Trophoblast cell (in vitro differentiated cells and primary cell): Measurements from ENCODE around the gene UST.
A peak's percentile ranks its signal among the peaks of the same experiment; 100 is the strongest.

ENCODE experiments used
- DNase-seq, 2 donors: peaks; one replicate each; pipeline ENCODE4 v3.0.0-alpha.2; 2016
- H2AFZ ChIP-seq: 2 replicates; pipeline ENCODE4 v1.6.1; 2013; ENCODE audit warnings: low read length, moderate library complexity, mild to moderate bottlenecking; ENCODE audit not compliant: insufficient read depth, poor library complexity
- H2AK5ac ChIP-seq: 2 replicates; pipeline ENCODE4 v1.6.1; 2013; ENCODE audit warnings: mild to moderate bottlenecking, low read length
- H2BK120ac ChIP-seq: 2 replicates; pipeline ENCODE4 v1.6.1; 2013; ENCODE audit warnings: low read length, mild to moderate bottlenecking, moderate library complexity; ENCODE audit not compliant: insufficient read depth, poor library complexity
- H2BK12ac ChIP-seq: 2 replicates; pipeline ENCODE4 v1.6.1; 2013; ENCODE audit warnings: mild to moderate bottlenecking, low read length, moderate library complexity
- H2BK5ac ChIP-seq: 2 replicates; pipeline ENCODE4 v1.6.1; 2013; ENCODE audit warnings: low read length, low read depth, moderate library complexity, mild to moderate bottlenecking; ENCODE audit not compliant: poor library complexity
- H3K14ac ChIP-seq: 2 replicates; pipeline ENCODE4 v1.6.1; 2013; ENCODE audit warnings: mild to moderate bottlenecking, low read length
- H3K18ac ChIP-seq: 2 replicates; pipeline ENCODE4 v1.6.1; 2013; ENCODE audit warnings: mild to moderate bottlenecking, low read length
- H3K23ac ChIP-seq: 2 replicates; pipeline ENCODE4 v1.6.1; 2013; ENCODE audit warnings: low read length
- H3K27ac ChIP-seq: 2 replicates; pipeline ENCODE4 v1.5.1; 2013; ENCODE audit warnings: low read depth, mild to moderate bottlenecking, inconsistent platforms, low read length, moderate library complexity
- H3K27me3 ChIP-seq: 2 replicates; pipeline ENCODE4 v1.6.1; 2013; ENCODE audit warnings: inconsistent platforms, mild to moderate bottlenecking, low read length, moderate library complexity; ENCODE audit not compliant: insufficient read depth
- H3K36me3 ChIP-seq, 2 experiments: 1 replicate in 1 of 2; 2 replicates in 1 of 2; pipeline ENCODE4 v1.6.1; 2013; ENCODE audit warnings: low read length in 2 of 2, mild to moderate bottlenecking in 2 of 2, moderate library complexity in 1 of 2; ENCODE audit not compliant: insufficient read depth in 2 of 2, control insufficient read depth in 1 of 2
- H3K4ac ChIP-seq: 2 replicates; pipeline ENCODE4 v1.6.1; 2013; ENCODE audit warnings: low read depth, mild to moderate bottlenecking, low read length, moderate library complexity
- H3K4me1 ChIP-seq, 2 experiments: 1 replicate in 1 of 2; 2 replicates in 1 of 2; pipeline ENCODE4 v1.6.1; 2013; ENCODE audit warnings: low read length in 2 of 2, mild to moderate bottlenecking in 2 of 2, moderate library complexity in 1 of 2; ENCODE audit not compliant: insufficient read depth in 2 of 2, control insufficient read depth in 1 of 2
- H3K4me2 ChIP-seq: 2 replicates; pipeline ENCODE4 v1.6.1; 2013; ENCODE audit warnings: inconsistent platforms, mild to moderate bottlenecking, low read length, moderate library complexity
- H3K4me3 ChIP-seq: 2 replicates; pipeline ENCODE4 v1.5.1; 2013; ENCODE audit warnings: mild to moderate bottlenecking, low read depth, low read length, inconsistent platforms
- H3K79me1 ChIP-seq: one replicate; pipeline ENCODE4 v1.6.1; 2013; ENCODE audit warnings: low read length
- H3K79me2 ChIP-seq: 2 replicates; pipeline ENCODE4 v1.6.1; 2013; ENCODE audit warnings: low read length, mild to moderate bottlenecking; ENCODE audit not compliant: control insufficient read depth, insufficient read depth, poor library complexity
- H3K9ac ChIP-seq: 2 replicates; pipeline ENCODE4 v1.6.1; 2013; ENCODE audit warnings: mild to moderate bottlenecking, low read length
- H3K9me3 ChIP-seq: 2 replicates; pipeline ENCODE4 v1.6.1; 2013; ENCODE audit warnings: low read depth, mild to moderate bottlenecking, control low read depth, inconsistent platforms, low read length; ENCODE audit not compliant: insufficient read depth
- H4K12ac ChIP-seq: 2 replicates; pipeline ENCODE4 v1.6.1; 2013; ENCODE audit warnings: low read depth, mild to moderate bottlenecking, low read length, moderate library complexity
- H4K8ac ChIP-seq: 2 replicates; pipeline ENCODE4 v1.6.1; 2013; ENCODE audit warnings: low read depth, mild to moderate bottlenecking, low read length, moderate library complexity
- H4K91ac ChIP-seq: one replicate; pipeline ENCODE4 v1.6.1; 2013; ENCODE audit warnings: low read depth, mild to moderate bottlenecking, low read length, moderate library complexity
- WGBS: extraction: QIAGEN DNeasy Blood & Tissue Kit; methylation state at CpG from one replicate; pipeline ENCODE4 v1.1.7; 2013; ENCODE audit warnings: missing lambda C conversion rate; ENCODE audit not compliant: insufficient read length, insufficient coverage; ENCODE audit errors: extremely low coverage; 5-methylcytosine and 5-hydroxymethylcytosine counted together

The UST gene

DNA sequence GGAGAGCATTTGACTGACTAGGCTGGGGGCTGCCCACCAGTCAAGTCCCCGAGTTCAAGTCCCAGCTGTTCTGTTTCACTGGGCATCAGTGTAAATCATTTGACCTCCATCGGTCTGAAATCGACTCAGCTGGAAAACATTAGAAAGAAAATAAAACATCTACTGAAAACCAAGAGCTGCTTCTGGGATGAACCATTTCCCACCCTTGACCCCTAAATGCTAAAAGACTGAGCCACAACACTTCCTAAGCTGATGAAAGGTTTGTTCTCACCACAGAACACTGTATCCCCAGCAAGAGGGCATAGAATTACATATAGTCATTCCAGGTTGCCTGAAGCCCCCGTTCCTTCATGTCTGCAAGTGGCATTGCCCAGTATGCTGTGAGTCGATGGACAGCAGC lies 333.7 kb downstream of the UST start:
- peaks cover 7 to 18% of the 10 kb centered on the region in 2 experiments for H3K4me1 ChIP-seq
- peak overlapping the region; percentile 47 for H4K12ac ChIP-seq
- no peaks in the 10 kb centered on the region for H3K27me3 ChIP-seq
- peak overlapping the region; percentile 39 for H3K18ac ChIP-seq
- no peak overlapping the region for H2BK5ac ChIP-seq
- H3K4me3 ChIP-seq = no peak overlapping the region
- no peaks in the 10 kb centered on the region for H3K9me3 ChIP-seq
- peak overlapping the region; percentile 33 for H2BK12ac ChIP-seq
- no peaks in the 10 kb centered on the region for H3K79me2 ChIP-seq
- peak overlapping the region; percentile 72 for H4K91ac ChIP-seq
- peak overlapping the region; percentile 62 for H3K27ac ChIP-seq
- no CpG with 5 or more reads among the region's 5 CpGs for WGBS
- peak overlapping the region; percentile 15 for H3K4ac ChIP-seq
- no peak overlapping the region for H4K8ac ChIP-seq
- H3K4me2 ChIP-seq = no peak overlapping the region
- H3K79me1 ChIP-seq = peaks cover 3% of the 10 kb centered on the region
- no peak overlapping the region for H2AK5ac ChIP-seq
- no peak for DNase-seq
- no peak overlapping the region for H3K9ac ChIP-seq
- H2BK120ac ChIP-seq = peak overlapping the region; percentile 56
- H3K23ac ChIP-seq = no peak overlapping the region
- H3K36me3 ChIP-seq = no peaks in the 10 kb centered on the region
- H2AFZ ChIP-seq = no peak overlapping the region
- H3K14ac ChIP-seq = peak overlapping the region; percentile 64

DNA sequence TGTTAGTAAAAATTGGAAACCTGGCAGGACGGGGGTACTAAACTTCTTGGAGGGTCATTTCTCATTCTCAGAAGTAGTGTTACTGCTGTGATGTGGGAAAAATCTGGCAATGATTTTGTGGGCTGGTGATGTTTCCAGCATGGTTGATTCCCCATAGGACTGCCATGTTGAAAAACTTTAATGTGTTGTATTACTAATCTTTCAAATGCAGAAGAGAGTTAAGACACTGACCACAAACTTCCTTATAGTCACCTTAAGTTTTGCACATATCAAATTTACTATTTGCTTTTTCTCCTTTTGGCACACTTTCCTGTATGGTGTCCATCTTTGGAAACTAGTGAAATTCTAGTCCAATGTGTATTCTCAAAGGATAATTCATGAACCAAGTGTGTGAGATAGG lies 334.5 kb downstream of the UST start:
- Histone ChIP-seq H3K4me3 (no peak overlapping the region), H3K4me2 (no peak overlapping the region), H2BK120ac (no peak overlapping the region), H3K18ac (no peak overlapping the region), H4K8ac (no peak overlapping the region), H3K4ac (no peak overlapping the region), H2AK5ac (no peak overlapping the region), H3K79me1 (peaks cover 3% of the 10 kb centered on the region), H3K14ac (no peak overlapping the region), H2BK12ac (no peak overlapping the region), H3K27me3 (no peaks in the 10 kb centered on the region), H3K9me3 (no peaks in the 10 kb centered on the region), H2AFZ (no peak overlapping the region), H2BK5ac (no peak overlapping the region), H3K9ac (no peak overlapping the region), H4K12ac (no peak overlapping the region), H3K23ac (no peak overlapping the region), H3K4me1 (peaks cover 7 to 18% of the 10 kb centered on the region in 2 experiments), H4K91ac (no peak overlapping the region), H3K27ac (no peak overlapping the region), H3K36me3 (no peaks in the 10 kb centered on the region), H3K79me2 (no peaks in the 10 kb centered on the region)
- no peak for DNase-seq
- no CpG with 5 or more reads among the region's 1 CpG for WGBS

DNA sequence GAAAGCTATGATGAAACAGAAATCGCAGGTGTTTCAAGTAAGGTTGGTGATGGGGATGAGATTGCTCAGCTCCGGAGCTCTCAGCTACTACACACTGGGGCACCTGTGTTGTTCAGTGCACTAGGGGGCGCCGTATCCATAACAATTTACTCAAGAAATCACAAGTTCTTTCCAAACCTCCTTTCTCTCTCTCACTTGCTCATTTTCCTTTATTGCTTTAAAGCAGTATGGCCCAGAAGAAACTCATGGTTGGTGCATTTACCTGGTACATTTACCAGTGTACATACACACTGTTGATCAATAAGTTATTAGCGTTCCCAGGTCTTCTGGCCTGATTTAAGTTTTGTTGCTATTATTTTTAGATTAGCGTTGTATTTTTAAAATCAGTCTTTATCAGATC lies 335.5 kb downstream of the UST start:
- Histone ChIP-seq H2BK5ac (no peak overlapping the region), H3K9ac (no peak overlapping the region), H3K27me3 (no peaks in the 10 kb centered on the region), H3K23ac (no peak overlapping the region), H4K8ac (no peak overlapping the region), H4K12ac (no peak overlapping the region), H3K4ac (no peak overlapping the region), H3K4me3 (no peak overlapping the region), H3K79me1 (peaks cover 3% of the 10 kb centered on the region), H3K9me3 (no peaks in the 10 kb centered on the region), H3K36me3 (no peaks in the 10 kb centered on the region), H2BK120ac (no peak overlapping the region), H2BK12ac (no peak overlapping the region), H3K27ac (no peak overlapping the region), H4K91ac (no peak overlapping the region), H2AK5ac (no peak overlapping the region), H3K4me2 (no peak overlapping the region), H3K79me2 (no peaks in the 10 kb centered on the region), H3K14ac (no peak overlapping the region), H2AFZ (no peak overlapping the region), H3K18ac (no peak overlapping the region), H3K4me1 (peaks cover 7 to 18% of the 10 kb centered on the region in 2 experiments)
- DNase-seq = peak; percentile 57 to 84
- WGBS = no CpG with 5 or more reads among the region's 6 CpGs

DNA sequence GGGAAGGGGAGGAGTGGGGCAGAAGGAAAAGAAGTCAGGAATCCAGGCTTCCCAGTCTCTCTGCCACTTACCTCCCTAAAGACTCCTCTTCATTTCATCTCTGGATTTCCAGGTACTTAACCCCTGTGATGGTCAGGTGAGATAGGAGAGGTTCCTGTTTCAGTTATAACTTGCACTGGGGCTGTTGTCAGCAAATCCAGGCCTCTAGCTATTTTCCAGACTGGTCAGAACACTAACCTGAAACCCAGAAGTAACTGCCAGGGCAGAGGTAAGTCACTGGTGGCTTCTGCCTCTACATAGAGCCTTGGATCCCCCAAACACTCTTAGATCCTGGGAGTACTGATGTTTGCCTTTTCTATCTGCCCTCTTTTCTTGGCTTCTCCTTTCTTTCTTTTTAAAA lies 337.2 kb downstream of the UST start:
- Histone ChIP-seq H2BK12ac (no peak overlapping the region), H3K4me3 (no peak overlapping the region), H2AFZ (no peak overlapping the region), H3K36me3 (no peaks in the 10 kb centered on the region), H3K4me2 (no peak overlapping the region), H3K23ac (no peak overlapping the region), H2BK5ac (no peak overlapping the region), H2BK120ac (no peak overlapping the region), H3K4ac (no peak overlapping the region), H3K4me1 (peaks cover 7 to 21% of the 10 kb centered on the region in 2 experiments), H4K12ac (no peak overlapping the region), H3K79me1 (peaks cover 3% of the 10 kb centered on the region), H3K27me3 (no peaks in the 10 kb centered on the region), H3K9ac (no peak overlapping the region), H3K18ac (no peak overlapping the region), H3K27ac (no peak overlapping the region), H4K91ac (no peak overlapping the region), H3K79me2 (no peaks in the 10 kb centered on the region), H4K8ac (no peak overlapping the region), H3K9me3 (no peaks in the 10 kb centered on the region), H3K14ac (no peak overlapping the region), H2AK5ac (no peak overlapping the region)
- peak in 1 of 2 donors; percentile 15 for DNase-seq
